ENCODE results near the gene CAMK1D.

GRCh38 chr10:12679636-12680035, 330.3 kb downstream of the CAMK1D start:
- TF ChIP-seq, protein P1, sequence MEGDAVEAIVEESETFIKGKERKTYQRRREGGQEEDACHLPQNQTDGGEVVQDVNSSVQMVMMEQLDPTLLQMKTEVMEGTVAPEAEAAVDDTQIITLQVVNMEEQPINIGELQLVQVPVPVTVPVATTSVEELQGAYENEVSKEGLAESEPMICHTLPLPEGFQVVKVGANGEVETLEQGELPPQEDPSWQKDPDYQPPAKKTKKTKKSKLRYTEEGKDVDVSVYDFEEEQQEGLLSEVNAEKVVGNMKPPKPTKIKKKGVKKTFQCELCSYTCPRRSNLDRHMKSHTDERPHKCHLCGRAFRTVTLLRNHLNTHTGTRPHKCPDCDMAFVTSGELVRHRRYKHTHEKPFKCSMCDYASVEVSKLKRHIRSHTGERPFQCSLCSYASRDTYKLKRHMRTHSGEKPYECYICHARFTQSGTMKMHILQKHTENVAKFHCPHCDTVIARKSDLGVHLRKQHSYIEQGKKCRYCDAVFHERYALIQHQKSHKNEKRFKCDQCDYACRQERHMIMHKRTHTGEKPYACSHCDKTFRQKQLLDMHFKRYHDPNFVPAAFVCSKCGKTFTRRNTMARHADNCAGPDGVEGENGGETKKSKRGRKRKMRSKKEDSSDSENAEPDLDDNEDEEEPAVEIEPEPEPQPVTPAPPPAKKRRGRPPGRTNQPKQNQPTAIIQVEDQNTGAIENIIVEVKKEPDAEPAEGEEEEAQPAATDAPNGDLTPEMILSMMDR (conservative IDR thresholded peaks at IDR 0.05; ENCODE audit: low read depth in 2 of 2), result no peak
- TF ChIP-seq EZH2 (IDR thresholded peaks at IDR 0.05; ENCODE audit: low read depth, unreplicated experiment), result no peak
